Progenitor cell of endocrine pancreas (in vitro differentiated cells): ENCODE results near the gene TLCD4. TPM values are rescaled to one million over a fixed set of nuclear protein-coding genes. Genes with fewer than 3 reads are reported as not detected.
"Not testable (repeated sequence)": the region's sequence is repeated elsewhere in the genome, so short reads cannot be mapped to it uniquely, and the experiment has no call there.

Source experiments
- DNase-seq: peaks from one replicate; pipeline ENCODE4 v3.0.0; 2021; ENCODE audit warnings: low spot score; ENCODE audit not compliant: unreplicated experiment
- H3K27ac Mint-ChIP-seq: 2 replicates; pipeline ENCODE4 v1.8.0; 2021; ENCODE audit warnings: mild to moderate bottlenecking, moderate library complexity, mixed read lengths
- H3K27me3 Mint-ChIP-seq: 2 replicates; pipeline ENCODE4 v1.8.0; 2021; ENCODE audit warnings: mixed read lengths
- H3K36me3 Mint-ChIP-seq: 2 replicates; pipeline ENCODE4 v1.8.0; 2022; ENCODE audit warnings: mixed read lengths; ENCODE audit not compliant: insufficient read depth
- H3K4me1 Mint-ChIP-seq: 2 replicates; pipeline ENCODE4 v1.8.0; 2021; ENCODE audit warnings: low read depth, mixed read lengths
- H3K4me3 Mint-ChIP-seq: 2 replicates; pipeline ENCODE4 v1.8.0; 2021; ENCODE audit warnings: low read depth, mild to moderate bottlenecking, moderate library complexity, mixed read lengths
- H3K9me3 Mint-ChIP-seq: 2 replicates; pipeline ENCODE4 v1.8.0; 2021; ENCODE audit warnings: low read depth, mixed read lengths
- total RNA-seq: library from RNA; stranded (reverse); gene quantifications from 2 replicates; pipeline ENCODE4 v1.2.1, GENCODE V29; 2021
- TF ChIP-seq, protein P1 (sequence below): fragments of 200-600 bp; sonication (generic); IDR thresholded peaks from one replicate; pipeline ENCODE4 v1.5.0; 2021; ENCODE audit warnings: antibody characterized with exemption, mild to moderate bottlenecking; ENCODE audit not compliant: unreplicated experiment

The TLCD4 gene
- total RNA-seq, 1 donor from 2014 or later = 34.2 TPM

DNA sequence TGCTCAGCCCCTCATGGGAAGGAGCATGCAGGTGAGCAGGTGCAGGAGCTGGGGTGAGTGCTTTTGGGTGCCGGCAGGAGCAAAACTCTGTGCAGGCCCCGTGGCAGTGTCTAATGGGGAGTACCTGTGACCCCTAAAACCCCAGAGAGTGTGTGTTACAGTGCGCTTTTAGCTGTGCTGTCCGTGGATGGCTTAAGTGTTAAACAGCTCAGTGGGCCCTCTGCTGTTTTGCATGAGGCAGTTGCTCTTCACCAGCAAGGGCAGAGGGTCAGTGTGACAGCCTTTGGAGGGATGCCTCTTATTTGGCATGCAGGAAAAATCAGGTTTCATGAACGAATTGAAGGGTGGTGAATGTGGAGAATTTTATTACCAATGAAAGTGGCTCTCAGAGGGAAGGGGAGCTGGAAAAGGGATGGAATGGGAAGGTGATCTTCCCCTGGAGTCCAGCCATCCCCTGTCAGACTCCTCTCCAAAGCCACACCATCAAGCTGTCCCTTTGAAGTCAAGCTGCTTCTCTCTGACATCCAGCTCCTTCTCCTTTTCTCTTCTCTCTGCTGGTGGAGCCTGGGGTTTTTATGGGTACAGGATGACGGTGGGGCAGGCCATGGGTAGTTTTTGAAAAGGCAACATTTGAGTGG, 27.4 kb upstream of the TLCD4 start:
- no peak for DNase-seq
- Mint-ChIP-seq H3K27ac (no peak overlapping the region), H3K27me3 (no peaks in the 10 kb centered on the region), H3K9me3 (peaks cover 5% of the 10 kb centered on the region), H3K4me1 (peaks cover 21% of the 10 kb centered on the region), H3K36me3 (peaks cover 5% of the 10 kb centered on the region), H3K4me3 (no peak overlapping the region)
- TF ChIP-seq, protein P1, sequence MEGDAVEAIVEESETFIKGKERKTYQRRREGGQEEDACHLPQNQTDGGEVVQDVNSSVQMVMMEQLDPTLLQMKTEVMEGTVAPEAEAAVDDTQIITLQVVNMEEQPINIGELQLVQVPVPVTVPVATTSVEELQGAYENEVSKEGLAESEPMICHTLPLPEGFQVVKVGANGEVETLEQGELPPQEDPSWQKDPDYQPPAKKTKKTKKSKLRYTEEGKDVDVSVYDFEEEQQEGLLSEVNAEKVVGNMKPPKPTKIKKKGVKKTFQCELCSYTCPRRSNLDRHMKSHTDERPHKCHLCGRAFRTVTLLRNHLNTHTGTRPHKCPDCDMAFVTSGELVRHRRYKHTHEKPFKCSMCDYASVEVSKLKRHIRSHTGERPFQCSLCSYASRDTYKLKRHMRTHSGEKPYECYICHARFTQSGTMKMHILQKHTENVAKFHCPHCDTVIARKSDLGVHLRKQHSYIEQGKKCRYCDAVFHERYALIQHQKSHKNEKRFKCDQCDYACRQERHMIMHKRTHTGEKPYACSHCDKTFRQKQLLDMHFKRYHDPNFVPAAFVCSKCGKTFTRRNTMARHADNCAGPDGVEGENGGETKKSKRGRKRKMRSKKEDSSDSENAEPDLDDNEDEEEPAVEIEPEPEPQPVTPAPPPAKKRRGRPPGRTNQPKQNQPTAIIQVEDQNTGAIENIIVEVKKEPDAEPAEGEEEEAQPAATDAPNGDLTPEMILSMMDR = no peak

- DNase-seq, H3K36me3 Mint-ChIP-seq, H3K27me3 Mint-ChIP-seq, H3K4me3 Mint-ChIP-seq, H3K27ac Mint-ChIP-seq, H3K9me3 Mint-ChIP-seq: not testable (repeated sequence)
- peaks cover 20% of the 10 kb centered on the region for H3K4me1 Mint-ChIP-seq
Observed at GRCh38 chr1:95091290-95091689, 25.9 kb upstream of the TLCD4 start.

GRCh38 chr1:95092891-95093290, 24.3 kb upstream of the TLCD4 start:
- Mint-ChIP-seq H3K4me1 (peaks cover 13% of the 10 kb centered on the region), H3K27ac (peak overlapping the region; percentile 71)
- H3K9me3 Mint-ChIP-seq, DNase-seq, H3K27me3 Mint-ChIP-seq, H3K36me3 Mint-ChIP-seq, H3K4me3 Mint-ChIP-seq: not testable (repeated sequence)

GRCh38 chr1:95093296-95093695, 23.9 kb upstream of the TLCD4 start:
- peaks cover 5% of the 10 kb centered on the region for H3K36me3 Mint-ChIP-seq
- TF ChIP-seq, protein P1 = no peak
- no peak for DNase-seq
- peaks cover 11% of the 10 kb centered on the region for H3K4me1 Mint-ChIP-seq
- peak overlapping the region; percentile 71 for H3K27ac Mint-ChIP-seq
- no peak overlapping the region for H3K4me3 Mint-ChIP-seq
- H3K27me3 Mint-ChIP-seq = no peaks in the 10 kb centered on the region
- peaks cover 3% of the 10 kb centered on the region for H3K9me3 Mint-ChIP-seq

DNA sequence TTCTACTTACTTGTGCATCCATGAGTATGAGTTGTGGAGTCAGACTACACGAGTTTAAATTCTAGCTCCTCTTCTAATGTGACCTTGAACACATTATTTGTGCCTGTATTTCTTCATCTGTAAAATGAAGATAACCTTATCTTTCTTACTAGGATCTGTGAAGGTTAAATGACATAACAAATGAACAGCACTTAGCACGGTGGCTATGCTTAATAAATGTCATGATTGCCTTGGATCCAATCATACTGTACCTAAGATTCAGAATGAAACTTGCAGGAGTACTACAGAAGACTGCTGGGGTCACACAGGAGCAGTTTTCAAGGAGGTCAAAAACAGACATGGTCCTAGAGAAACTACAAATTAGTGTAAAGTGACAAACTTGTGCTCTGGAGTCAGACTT, 22.2 kb upstream of the TLCD4 start:
- Mint-ChIP-seq H3K27me3 (no peaks in the 10 kb centered on the region), H3K4me3 (no peak overlapping the region), H3K36me3 (peaks cover 3% of the 10 kb centered on the region), H3K9me3 (peaks cover 3% of the 10 kb centered on the region), H3K4me1 (peaks cover 6% of the 10 kb centered on the region), H3K27ac (no peak overlapping the region)
- TF ChIP-seq, protein P1 = no peak
- DNase-seq = no peak

DNA sequence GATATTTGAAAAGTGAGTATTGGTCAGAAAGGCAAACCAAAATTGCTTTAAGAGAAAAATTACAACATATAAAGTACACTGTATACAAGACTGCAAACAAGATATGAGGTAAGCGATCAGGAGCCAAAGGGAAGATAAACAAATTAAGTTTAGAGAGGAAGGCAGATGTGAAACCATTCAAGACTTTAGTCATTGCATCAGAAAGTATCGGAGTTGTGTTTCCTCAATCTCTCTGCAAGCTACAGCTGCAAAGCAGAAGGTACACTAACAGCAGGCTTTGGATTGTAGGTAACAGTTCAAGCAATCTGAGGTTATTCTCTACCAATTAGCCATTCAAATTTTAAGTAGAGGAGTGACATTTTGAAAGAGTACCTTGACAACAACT, 21.3 kb upstream of the TLCD4 start:
- TF ChIP-seq, protein P1 = no peak
- Mint-ChIP-seq H3K27ac (peak overlapping the region; percentile 14), H3K27me3 (no peaks in the 10 kb centered on the region), H3K4me1 (peaks cover 6% of the 10 kb centered on the region), H3K9me3 (peaks cover 3% of the 10 kb centered on the region), H3K4me3 (no peak overlapping the region), H3K36me3 (peaks cover under 1% of the 10 kb centered on the region)
- no peak for DNase-seq
